Hypothalamus (tissue), 51 donors: ENCODE data around the gene VWA5B1.

Experiments
- DNase-seq, 51 donors: peaks; one replicate each; lab custom pipeline; 2025; lab: John Stamatoyannopoulos, UW

VWA5B1 gene

GRCh38 chr1:20381961-20382360 lies 91.3 kb downstream of the VWA5B1 start:
- no peak for DNase-seq

- no peak for DNase-seq
Measured at GRCh38 chr1:20382711-20383110, 92.0 kb downstream of the VWA5B1 start.

GRCh38 chr1:20383631-20384030 lies 93.0 kb downstream of the VWA5B1 start:
- no peak for DNase-seq

GRCh38 chr1:20385630-20386029 lies 95.0 kb downstream of the VWA5B1 start:
- no peak for DNase-seq

- DNase-seq: peak in 35 of 51 donors; percentile 19 to 82 (median 59)
Measured at GRCh38 chr1:20386323-20387081, 95.8 kb downstream of the VWA5B1 start.

- DNase-seq: no peak
Measured at GRCh38 chr1:20389571-20389970, 98.9 kb downstream of the VWA5B1 start.

GRCh38 chr1:20390589-20391331 lies 100.1 kb downstream of the VWA5B1 start:
- no peak for DNase-seq

GRCh38 chr1:20395255-20395654 lies 104.6 kb downstream of the VWA5B1 start:
- no peak for DNase-seq

GRCh38 chr1:20398744-20399143 lies 108.1 kb downstream of the VWA5B1 start:
- DNase-seq: no peak

- no peak for DNase-seq
Measured at GRCh38 chr1:20399196-20399595, 108.5 kb downstream of the VWA5B1 start.

GRCh38 chr1:20399606-20400180 lies 109.0 kb downstream of the VWA5B1 start:
- no peak for DNase-seq

GRCh38 chr1:20400341-20401177 lies 109.9 kb downstream of the VWA5B1 start:
- DNase-seq: peak in 1 of 51 donors; percentile 41

GRCh38 chr1:20401405-20402010 lies 110.8 kb downstream of the VWA5B1 start:
- DNase-seq: no peak

GRCh38 chr1:20402585-20403422 lies 112.1 kb downstream of the VWA5B1 start:
- DNase-seq: no peak

GRCh38 chr1:20403423-20404145 lies 112.9 kb downstream of the VWA5B1 start:
- DNase-seq: no peak

GRCh38 chr1:20404466-20404865 lies 113.8 kb downstream of the VWA5B1 start:
- peak in 13 of 51 donors; percentile 11 to 57 (median 32) for DNase-seq
